ENCODE results near the gene ERMAP. TPM values are rescaled to one million over a fixed set of nuclear protein-coding genes. Genes with fewer than 3 reads are reported as not detected.

The ERMAP gene
- total and polyA plus RNA-seq, 9 of the 15 experiments (the other 6 are each of a cell fraction or from before 2014, with no cell fraction given): 8.0 to 31.4 (median 22.5) TPM

- TF ChIP-seq PPARD (CRISPR knock-in tag; IDR thresholded peaks at IDR 0.05) (no peak), ZKSCAN8 (CRISPR knock-in tag; IDR thresholded peaks at IDR 0.05) (no peak), CUX1 (CRISPR knock-in tag; IDR thresholded peaks at IDR 0.05) (no peak), TEAD4 (IDR thresholded peaks at IDR 0.05; ENCODE audit: low read length) (peak; percentile 98), TEAD4 (CRISPR knock-in tag; IDR thresholded peaks at IDR 0.05; ENCODE audit: borderline replicate concordance) (no peak), ZNF449 (CRISPR knock-in tag; IDR thresholded peaks at IDR 0.05) (no peak; the same call in 1 of the 2 replicates), E2F6 (IDR thresholded peaks at IDR 0.05; ENCODE audit: borderline replicate concordance in 1 of 2, extremely low read depth in 1 of 2, insufficient read depth in 1 of 2, insufficient read length in 1 of 2, low read depth in 1 of 2, low read length in 1 of 2, poor library complexity in 1 of 2, severe bottlenecking in 1 of 2) (peak; percentile 58 to 68), TCF3 (CRISPR knock-in tag; IDR thresholded peaks at IDR 0.05) (peak; percentile 94), ELF2 (CRISPR knock-in tag; IDR thresholded peaks at IDR 0.05) (no peak), DDX20 (tag; IDR thresholded peaks at IDR 0.05; ENCODE audit: low read depth) (peak; percentile 69; the same call in 1 of the 2 replicates), MXD1 (CRISPR knock-in tag; IDR thresholded peaks at IDR 0.05; ENCODE audit: borderline replicate concordance, poor library complexity, severe bottlenecking) (no peak), HMGXB4 (CRISPR knock-in tag; IDR thresholded peaks at IDR 0.05) (no peak), HMGN3 (IDR thresholded peaks at IDR 0.05; ENCODE audit: borderline replicate concordance, extremely low read depth, insufficient read length, low read depth, low read length) (peak; percentile 97), FOXP1 (CRISPR knock-in tag; IDR thresholded peaks at IDR 0.05) (no peak), E2F3 (CRISPR knock-in tag; IDR thresholded peaks at IDR 0.05) (no peak)
Measured at GRCh38 chr1:42825036-42825851, 8.3 kb downstream of the ERMAP start (continued).

Data from K562 (cell line).